NCI-H82 (cell line): Measurements from ENCODE around the gene RPS15.

Experiments
- DNase-seq: peaks from one replicate; lab custom pipeline; 2025; lab: John Stamatoyannopoulos, UW

The RPS15 gene

DNA sequence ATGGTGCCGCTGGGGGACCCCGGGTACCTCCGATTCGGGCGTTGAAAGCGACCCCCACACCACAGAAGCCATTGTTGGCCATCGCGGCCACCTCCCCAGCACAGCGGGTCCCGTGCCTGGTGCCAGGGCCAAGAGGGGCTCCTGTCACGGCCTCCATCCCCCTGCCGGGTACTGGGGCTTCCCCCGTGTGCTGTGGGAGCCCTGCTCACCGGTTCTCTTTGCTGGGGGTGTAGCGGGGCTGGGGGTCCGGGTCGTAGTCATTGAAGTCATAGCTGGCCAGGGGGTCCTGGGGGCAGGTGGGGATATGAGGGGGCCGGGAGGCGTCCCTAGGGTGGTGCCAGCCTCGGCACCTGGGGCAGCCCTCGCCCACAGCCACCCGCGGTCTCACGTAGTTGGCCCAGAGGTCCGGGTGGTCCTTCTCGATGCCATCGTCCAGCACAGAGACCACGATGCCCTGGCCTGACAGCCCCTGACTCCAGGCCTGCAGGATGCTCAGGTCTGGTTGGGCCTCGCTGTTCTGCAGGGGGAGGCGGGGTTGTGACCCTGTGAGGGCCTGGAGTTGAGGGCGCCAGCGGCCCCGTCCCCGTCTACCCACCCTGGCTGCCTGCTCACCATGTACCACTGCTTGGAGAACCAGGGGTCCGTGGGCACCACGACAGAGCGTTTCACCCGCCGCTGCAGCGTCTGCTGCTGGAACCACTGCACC is 49.5 kb downstream of the RPS15 start:
- no peak for DNase-seq

DNA sequence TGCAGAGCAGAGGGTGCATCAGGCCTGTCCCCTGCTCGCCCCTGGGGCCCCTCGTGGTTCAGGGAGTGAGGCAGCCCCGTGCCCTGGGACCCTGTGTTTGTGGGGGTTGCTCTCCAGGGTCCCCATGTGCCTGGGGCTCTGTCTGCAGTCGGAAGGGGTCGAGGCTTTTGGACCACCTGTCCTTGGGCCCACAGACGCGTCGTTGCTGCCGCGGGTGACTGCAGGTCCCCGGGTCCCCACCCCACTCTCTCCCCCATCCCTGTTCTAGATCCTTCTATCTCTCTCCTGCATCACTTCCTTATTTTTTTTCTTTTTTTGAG is 50.0 kb downstream of the RPS15 start:
- no peak for DNase-seq

GRCh38 chr19:1489463-1490310 is 51.5 kb downstream of the RPS15 start:
- no peak for DNase-seq
